Anterior cingulate cortex (tissue), 58 donors: ENCODE results near the gene BIN1.

Source experiments
- DNase-seq, 58 donors: peaks; one replicate each; lab custom pipeline; 2025; lab: John Stamatoyannopoulos, UW

Gene BIN1

DNA sequence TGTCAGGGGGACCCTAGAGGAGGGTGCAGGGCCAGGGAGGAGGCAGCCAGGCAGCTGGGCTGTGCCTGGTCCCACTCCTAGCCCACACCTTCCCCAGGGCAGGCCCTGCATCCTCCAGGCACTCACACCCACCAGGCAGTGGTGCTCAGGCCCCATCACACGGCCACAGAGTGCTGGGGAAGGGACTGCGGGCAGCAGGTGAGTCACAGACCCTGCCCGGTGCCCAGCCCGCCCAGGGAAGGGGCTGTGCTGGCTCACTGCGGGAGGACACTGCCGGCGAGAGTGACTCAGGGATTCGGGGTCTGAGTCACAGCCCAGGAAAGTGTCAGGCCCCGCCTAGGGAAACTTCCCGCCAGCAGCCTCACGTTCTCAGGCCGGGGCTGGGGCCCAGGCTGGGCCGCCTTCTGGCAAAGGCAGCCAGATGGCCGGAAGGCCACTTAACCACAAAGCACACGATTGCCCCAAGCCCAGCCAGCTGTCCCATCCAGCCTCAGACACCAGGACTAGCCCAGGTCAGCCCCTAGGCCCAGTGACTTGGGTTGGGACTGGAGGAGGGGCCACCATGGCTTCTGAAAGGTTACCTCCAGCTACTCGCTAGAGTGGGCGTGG, 42.2 kb downstream of the BIN1 start:
- peak in 17 of 58 donors; percentile 29 to 92 (median 54) for DNase-seq

DNA sequence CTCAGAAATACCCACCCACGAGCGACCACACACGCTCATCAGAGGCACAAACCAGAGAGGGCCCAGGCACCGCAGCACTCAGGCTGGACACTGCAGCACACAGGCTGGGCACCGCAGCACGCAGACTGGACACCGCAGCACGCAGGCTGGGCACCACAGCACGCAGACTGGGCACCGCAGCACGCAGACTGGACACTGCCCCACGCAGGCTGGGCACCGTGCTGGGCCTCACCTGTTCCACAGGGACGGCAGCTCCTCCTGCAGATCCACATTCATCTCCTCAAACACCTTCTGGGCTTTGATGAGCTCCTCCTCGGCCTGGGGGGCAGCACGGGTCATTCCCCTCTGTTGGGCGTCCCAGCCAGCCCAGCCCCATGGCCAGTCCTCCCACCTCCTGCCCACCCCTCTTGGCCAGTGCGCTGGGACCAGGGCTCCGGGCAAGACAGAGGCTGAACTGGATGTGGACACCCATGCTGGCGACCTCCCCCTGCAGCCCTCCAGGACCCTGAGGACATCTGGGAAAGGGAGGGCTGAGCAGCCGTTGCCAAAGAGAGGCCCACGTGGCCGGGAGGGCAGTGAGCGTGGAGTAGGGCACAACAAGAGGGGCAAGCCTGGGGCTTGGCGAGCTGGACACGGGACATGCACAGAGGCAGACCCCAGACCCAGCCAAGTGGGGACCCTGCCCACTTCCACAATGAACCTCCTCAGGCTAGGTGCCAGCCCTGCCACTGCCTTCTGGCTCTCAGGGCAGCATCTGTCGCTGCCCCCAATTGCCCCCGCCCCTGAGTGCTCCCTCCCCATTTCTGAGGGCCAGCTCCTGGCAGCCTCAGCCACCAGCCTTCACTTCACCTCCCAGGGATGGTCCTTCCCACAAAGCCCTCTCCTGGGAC, 43.0 kb downstream of the BIN1 start:
- DNase-seq = no peak

DNA sequence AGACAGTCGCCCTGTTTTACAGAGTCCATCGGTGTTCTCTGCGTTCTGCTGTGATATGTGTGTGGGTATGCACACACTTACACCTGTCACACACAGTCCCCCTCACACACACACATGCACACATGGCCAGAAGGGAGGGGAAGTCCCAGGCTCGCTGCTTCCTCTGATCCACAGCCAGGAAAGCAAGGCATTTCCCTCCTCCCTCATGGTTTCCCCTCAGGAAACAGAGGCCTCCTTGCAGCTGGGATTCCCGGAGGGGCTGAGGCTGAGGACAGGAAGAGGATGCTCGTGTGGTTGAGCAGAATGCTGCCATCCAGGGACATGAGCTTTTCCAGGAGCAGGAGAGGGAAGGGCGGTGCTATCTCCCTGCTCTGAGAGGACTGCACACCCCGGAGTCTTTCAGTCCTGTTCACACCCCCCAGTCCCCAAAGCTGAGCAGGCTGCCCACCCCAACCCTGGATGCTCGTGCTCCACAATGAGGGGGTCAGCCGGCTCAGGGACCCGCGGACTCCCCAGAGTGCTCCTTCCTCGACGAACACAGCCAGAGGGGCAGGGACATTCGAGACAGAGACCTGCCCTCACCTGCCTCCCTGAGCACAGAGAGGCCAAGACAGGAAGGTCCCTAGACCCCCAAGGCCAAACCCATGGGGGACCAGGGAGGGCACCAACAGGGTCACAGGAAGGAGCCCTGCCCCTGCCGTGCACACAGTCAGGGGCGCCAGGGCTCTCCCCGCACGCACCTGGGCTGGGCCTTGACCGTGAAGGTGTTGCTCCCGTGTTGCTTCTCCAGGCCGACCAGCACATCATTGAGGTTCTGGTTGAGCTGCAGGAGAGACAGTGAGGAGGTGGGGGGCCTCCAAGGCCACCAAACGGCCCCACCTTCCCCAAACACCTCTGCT, 45.3 kb downstream of the BIN1 start:
- DNase-seq = no peak

DNA sequence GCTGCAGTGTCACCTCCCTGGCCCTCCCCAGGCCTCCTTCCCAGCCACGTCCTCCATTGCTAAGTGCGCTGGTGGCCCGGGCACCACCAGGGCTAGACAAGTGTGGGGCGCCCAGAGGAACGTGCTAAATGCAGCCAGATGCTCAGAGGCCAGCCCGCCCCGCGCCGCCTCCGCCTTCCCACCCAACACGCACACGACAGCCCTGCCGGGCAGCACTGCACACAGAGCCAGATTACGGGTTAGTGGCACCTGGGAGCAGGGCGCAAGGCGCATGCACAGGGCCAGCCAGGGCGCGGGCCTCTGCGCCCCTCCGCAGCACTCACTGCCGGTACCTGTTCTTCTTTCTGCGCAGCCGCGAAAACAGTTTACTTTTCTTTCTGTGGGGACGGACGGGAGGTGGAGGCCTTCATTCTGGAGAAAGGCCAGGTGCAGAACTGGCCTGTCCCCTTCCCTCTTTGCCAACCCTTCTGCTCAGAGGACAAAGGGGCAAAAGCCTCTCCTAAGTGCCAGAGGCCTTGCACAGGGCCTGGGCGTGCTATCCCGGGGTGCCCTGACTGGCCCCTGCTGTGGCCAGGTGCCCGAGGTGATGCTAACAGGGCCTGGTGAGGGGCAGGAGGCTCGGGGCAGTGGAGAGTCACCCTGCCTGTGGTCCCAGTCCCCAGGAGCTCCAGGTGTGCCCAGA, 46.5 kb downstream of the BIN1 start:
- DNase-seq = no peak

DNA sequence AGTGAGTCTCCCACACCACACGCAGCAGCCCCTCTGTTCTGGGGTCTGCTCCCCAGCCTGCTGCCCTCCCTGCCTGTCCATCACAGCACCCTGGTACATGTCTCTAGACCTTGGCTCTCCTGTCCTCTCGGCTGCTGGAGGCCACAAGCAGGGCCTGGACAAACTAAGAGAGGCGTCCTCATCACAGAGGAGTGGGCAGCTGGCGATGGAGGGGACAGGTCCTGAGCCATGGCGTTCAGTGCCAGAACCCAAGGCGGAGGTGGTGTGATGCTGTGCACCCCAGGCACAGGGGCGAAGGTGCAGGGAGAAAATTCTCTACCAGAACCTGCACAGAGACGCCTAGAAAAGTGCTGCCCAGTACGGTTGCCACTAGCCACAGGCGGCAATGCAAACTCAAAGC, 47.4 kb downstream of the BIN1 start:
- no peak for DNase-seq

DNA sequence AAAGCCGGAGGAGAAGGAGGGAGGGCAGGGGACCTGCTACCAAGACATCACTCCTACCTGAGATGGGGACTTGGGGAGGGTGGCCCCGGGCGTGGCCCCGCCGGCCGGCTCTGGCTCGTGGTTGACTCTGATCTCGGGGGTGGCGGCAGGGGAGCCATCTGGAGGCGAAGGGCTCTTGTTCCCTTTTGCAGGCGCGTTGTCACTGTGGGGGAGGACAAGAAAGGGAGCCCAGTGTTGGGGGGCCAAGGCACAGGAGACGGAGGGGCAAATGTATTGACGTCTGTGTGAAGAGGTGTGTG, 48.1 kb downstream of the BIN1 start:
- DNase-seq = no peak

DNA sequence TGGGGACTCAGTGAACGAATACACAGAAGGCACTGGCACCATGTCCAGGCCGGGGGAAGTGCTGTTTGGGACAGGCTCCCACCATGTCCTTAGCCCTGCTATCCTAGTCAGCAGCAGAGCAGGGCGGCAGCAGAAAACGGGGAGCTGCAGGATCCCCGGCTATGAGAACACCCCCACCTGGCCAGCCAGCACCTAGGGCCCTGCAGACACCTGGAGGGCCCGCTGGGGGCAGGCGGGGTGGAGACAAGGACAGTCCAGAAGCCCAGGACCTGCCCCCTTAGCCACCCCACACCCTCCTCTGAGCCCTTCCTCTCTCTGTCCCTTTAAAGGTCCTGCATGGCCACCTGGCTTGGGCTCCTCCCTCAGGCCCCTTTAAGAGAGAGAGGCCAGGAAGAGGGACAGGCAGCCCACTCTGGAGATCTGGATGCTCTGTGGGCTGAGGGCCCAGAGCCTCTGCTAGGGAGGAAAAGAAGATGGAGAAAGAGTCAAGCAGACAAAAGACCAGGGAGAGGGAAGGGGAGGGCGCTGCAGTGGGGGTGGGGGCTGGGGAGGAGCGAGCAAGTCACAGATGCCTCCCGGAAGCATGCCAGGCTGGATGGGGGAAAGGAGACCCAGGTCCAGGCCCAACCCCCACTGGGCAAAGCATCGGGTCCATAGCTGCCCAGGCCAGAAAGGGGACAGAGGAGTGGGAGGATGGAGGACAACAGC, 48.6 kb downstream of the BIN1 start:
- DNase-seq = no peak

DNA sequence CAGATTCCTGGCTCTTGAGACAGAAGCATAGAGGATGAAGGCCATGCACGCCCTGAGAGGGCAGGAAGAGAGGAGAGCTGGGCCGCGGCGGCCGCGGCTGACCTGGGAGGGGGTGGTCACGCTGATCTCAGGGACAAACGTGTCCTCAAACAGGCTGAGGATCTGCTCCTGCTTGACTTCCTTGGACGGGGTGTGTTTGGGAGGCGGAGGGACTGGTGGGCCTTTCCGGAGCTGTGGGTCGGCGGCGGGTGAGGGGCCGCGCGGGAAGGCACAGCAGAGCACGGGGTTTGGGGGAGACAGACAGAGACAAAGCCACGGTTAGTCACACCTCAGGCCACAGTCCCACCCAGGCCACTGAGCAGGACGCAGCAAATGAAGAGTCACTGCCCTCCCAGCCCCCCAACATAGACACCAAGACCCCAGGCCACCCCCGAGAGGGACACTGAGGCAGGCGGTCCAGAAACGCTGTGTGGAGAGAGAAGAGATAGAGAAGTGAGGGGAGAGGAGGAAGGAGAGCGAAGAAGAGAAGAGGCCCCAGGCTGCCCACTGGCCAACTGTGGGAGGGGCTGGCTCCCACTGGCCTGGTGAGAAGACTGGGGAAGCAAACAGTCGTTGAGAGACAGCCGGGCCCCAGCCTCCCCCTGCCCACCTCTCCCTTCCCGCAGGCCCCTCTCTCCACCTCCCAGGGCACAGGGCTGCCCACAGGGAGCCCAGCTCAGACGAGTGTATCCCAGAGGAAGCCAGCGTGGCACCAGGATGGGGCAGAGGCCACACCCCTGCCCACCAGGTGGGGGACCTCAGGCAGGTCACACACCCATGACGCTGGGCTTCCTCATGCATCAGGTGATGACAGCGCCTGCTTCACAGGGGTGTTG, 49.3 kb downstream of the BIN1 start:
- no peak for DNase-seq

DNA sequence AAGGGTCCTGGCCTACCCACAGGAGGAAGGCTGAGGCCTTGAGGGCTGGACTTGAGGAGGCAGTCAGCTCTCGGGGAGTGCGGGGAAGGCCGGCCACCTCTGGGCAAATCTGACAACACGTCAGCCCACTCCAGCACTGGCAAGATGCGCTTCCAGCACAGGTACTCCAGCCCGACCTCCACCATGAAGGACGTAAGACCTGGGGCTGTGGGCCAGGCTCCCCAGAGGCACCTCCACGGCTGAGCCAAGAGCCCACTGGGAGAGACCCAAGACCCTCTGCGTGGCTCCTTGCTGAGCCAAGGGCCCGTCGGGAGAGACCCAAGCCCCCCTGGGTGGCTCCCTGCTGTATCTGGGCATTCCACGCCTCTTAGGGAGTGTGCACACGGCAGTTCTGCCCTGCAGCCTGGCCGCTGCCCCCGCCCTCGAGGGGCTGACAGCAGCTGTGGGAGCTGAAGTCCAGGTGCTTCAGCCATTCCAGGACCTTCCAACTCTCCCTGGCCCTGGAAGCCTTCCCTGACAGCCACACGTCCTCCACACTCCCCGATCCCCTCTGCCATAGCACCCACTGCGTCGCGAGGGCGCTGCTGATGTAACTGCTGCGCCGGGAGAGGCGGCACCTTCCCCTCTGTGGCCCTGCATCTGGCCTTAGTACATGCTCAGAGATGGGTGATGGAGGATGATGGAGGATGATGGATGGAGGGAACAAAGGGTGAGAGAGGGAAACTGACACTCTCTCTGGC, 50.2 kb downstream of the BIN1 start:
- DNase-seq = no peak

DNA sequence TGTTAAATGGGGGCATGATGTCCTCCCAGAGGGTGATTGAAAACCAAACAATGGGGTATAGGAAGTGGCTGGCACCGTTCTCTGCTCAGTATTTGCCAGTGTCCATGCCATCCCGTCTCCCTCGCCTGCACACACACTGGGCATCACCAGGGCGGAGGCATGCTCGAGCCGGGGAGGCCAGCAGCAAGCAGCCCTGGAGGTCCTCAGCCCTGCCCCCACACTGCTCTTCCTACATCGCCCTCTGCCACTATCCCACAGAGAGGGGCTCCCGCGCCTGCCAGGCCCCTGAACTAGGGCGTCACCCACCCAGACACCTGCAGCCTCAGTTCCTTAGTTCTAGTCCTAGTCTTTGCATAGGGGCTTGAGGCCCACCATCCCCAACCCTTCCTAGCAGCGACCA, 50.9 kb downstream of the BIN1 start:
- DNase-seq = no peak

DNA sequence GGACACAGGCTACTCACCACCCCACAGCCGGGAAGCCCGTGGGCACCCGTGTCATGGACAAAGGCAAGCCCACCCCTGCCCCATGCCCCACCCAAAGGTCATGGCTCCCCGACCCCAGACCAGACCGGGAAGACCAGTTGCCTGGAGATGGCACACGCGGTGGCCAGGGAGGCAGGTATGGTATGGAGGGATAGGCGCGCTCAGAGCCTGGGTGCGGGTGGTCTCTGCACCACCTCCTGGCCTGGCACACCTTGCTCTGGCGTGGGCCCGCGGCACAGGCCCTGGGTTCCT, 51.2 kb downstream of the BIN1 start:
- DNase-seq = no peak

DNA sequence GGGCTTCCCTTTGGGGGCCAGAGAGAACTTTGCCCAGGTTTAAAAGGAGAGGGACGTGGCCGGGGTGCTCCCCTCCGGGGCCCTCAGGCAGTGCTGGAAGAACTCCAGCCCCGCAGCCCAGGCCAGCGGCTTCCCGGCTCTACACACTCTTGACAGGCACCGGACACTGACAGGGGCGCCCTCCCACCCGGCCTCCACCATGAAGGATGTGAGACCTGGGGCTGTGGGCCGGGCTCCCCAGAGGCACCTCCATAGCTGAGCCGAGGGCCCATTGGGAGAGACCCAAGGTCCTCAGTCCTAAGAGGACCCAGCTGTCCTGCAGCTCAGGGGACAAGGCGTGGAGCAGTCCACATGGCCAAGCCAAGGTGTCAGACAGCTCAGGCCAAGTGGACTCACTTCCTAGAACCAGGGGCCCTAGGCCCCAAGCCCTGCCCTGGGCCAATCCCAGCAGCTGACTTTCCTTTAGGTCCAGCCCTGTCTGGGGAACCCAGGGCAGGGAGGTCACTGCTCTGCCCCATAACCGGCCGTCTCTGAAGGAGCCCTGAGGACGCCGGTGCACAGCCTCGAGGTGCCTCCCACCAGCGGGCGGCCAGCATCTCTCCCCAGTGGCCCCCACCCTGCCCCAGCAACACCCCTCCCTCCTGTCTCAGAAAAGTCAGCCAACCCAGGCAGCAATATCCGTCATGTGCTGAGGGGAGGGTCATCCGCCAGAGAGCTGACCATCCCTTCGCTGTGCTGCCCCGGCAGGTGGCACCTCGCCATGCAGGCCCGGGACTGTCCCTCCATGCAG, 51.8 kb downstream of the BIN1 start:
- DNase-seq = no peak

DNA sequence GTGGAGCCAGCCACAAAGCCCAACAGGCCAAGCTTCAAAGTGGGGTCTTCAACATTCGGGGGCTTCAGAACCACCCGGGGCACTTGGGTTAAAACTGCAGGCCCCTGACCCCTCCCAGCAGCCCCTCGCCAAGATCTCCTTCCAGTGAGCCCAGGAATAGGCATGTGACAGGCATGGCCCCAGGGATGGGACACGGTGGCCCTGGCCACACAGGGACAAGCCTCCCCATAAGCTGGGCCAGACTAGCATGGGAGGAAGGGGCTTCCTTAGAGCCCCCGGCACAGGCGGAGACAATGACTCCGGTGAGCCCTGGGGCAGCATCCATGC, 52.4 kb downstream of the BIN1 start:
- DNase-seq = no peak

DNA sequence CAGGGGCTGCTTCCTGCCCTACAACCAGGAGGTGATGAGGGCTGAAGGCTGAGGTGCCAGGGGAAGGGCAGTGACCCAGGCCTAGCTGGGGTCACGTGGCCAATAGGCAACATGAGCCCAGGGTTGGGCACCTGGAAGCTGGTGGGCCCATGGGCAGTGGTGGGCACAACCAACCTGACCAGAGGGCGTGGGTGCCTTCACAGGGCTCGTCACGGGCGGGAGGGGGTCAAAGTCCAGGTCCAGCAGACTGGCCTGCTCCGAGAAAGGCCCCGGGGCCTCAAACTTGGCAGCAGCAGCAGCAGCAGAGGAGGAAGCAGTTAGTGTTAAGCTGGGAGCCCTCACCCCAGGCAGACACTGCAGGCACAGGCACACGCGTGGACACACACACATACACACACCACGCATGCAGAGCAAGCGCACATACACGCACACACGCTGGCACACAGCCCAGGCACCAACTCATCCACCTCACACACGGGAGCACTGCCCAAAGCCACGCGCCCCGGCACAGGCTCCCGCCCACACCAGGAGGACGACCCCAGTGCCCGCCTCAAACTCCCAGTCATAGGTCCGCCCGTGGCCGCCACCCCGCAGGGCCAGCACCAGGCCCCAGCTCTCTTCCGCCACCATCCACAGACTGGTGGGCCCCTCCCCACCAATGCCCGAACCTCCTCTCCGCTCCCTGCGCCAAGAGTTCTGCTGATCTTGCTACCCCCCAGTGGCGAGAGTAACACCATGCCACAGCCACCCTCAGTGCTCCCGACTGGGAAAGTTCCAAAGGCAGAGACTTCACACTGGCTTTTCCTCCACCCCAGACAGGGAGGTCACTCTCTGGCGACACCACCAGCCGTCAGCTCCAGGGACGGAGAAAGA, 53.0 kb downstream of the BIN1 start:
- DNase-seq = peak in 3 of 58 donors; percentile 42 to 67 (median 61)

DNA sequence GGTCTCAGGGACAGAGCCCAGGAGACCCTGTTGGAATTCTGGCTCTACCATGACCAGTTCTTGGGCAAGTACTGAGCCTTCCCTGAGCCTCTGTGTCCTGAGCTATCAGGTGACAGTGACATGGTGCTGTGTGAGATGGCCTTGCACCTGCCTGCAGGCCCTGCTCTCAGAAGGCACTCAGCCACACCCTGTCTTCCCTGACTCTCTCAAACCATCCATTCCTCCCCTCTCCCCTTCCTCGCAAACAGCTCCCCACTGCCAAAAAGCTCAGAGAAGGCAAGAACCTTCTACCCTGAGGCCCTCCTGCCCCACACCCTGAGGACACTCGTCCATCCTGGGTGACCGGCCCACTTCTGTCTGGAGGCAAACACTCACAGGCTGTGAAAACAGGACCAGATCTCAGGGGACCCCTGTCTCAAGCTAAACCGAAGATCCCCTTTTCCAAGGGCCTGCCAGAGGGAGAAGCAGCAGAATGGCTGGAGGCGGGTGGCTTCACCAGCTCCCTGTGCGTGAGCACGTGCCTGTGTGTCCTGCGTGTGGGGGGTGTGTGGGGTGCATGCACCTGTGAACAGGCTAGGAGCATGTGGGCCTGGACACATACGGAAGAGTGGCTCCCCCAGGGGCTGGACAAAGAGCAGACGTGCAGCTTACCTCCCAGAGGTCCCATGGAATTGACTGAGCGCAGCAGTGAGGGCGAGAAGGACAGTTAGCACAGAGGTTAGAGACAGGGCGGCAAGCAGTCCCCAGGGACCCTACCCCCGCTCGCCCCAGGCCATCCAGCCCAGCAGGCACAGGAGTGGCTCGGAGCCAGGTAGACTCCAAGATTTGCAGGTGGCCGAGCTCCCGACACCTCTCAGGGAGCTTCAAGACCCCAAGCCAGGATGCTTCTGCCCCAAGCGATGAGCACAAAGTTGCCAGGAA, 53.9 kb downstream of the BIN1 start:
- DNase-seq = no peak
